Measurements from ENCODE around the gene PLA2G6.

PLA2G6 gene

GRCh38 chr22:38226853-38227649, 45.4 kb upstream of the PLA2G6 start:
- Histone ChIP-seq H3K9me3 (no peaks in the 10 kb centered on the region), H3K27ac (peak overlapping the region; percentile 8 to 67), H3K4me3 (no peak overlapping the region), H3K27me3 (no peaks in the 10 kb centered on the region), H3K4me1 (peaks cover 0 to 57% (median 8%) of the 10 kb centered on the region in 4 donors), H3K36me3 (peaks cover 48 to 83% (median 79%) of the 10 kb centered on the region in 3 donors)
- DNase-seq = no peak
- intact Hi-C loops (cut with DNase I; ENCODE audit: low total_unique reads) = no loop called here
- no peak for TF ChIP-seq CTCF (IDR thresholded peaks at IDR 0.05)

GRCh38 chr22:38223289-38223960, 41.8 kb upstream of the PLA2G6 start:
- Histone ChIP-seq H3K9me3 (no peaks in the 10 kb centered on the region), H3K27me3 (no peaks in the 10 kb centered on the region), H3K4me1 (peaks cover 6 to 65% (median 29%) of the 10 kb centered on the region in 4 donors), H3K27ac (peak overlapping the region; percentile 6 to 22), H3K36me3 (peaks cover 35 to 78% (median 64%) of the 10 kb centered on the region in 3 donors), H3K4me3 (no peak overlapping the region)
- intact Hi-C loops (cut with DNase I; ENCODE audit: low total_unique reads) = no loop called here
- DNase-seq = no peak
- no peak for TF ChIP-seq CTCF (IDR thresholded peaks at IDR 0.05)

- peak overlapping the region; percentile 6 to 22 for H3K27ac ChIP-seq
- intact Hi-C loops (cut with DNase I; ENCODE audit: low total_unique reads) = no loop called here
- no peak for DNase-seq
- H3K9me3 ChIP-seq = no peaks in the 10 kb centered on the region
- peaks cover 10 to 65% (median 34%) of the 10 kb centered on the region in 4 donors for H3K4me1 ChIP-seq
- no peak for TF ChIP-seq CTCF (IDR thresholded peaks at IDR 0.05)
- peaks cover 30 to 71% (median 59%) of the 10 kb centered on the region in 3 donors for H3K36me3 ChIP-seq
- H3K27me3 ChIP-seq = no peaks in the 10 kb centered on the region
- H3K4me3 ChIP-seq = no peak overlapping the region
These were observed 41.1 kb upstream of the PLA2G6 start for GRCh38 chr22:38222797-38223119.

GRCh38 chr22:38221908-38222796, 40.5 kb upstream of the PLA2G6 start:
- Histone ChIP-seq H3K27ac (peak overlapping the region; percentile 6 to 50), H3K9me3 (no peaks in the 10 kb centered on the region), H3K4me3 (no peak overlapping the region), H3K36me3 (peaks cover 24 to 65% (median 53%) of the 10 kb centered on the region in 3 donors), H3K4me1 (peaks cover 10 to 60% (median 35%) of the 10 kb centered on the region in 4 donors), H3K27me3 (no peaks in the 10 kb centered on the region)
- TF ChIP-seq CTCF (IDR thresholded peaks at IDR 0.05) = no peak
- intact Hi-C loops (cut with DNase I; ENCODE audit: low total_unique reads) = no loop called here
- DNase-seq = no peak

- TF ChIP-seq CTCF (IDR thresholded peaks at IDR 0.05) = no peak
- DNase-seq = no peak
- intact Hi-C loops (cut with DNase I; ENCODE audit: low total_unique reads) = no loop called here
- H3K9me3 ChIP-seq = no peaks in the 10 kb centered on the region
- peaks cover 16 to 62% (median 46%) of the 10 kb centered on the region in 3 donors for H3K36me3 ChIP-seq
- H3K4me1 ChIP-seq = peaks cover 10 to 52% (median 35%) of the 10 kb centered on the region in 4 donors
- H3K27ac ChIP-seq = peak overlapping the region; percentile 86 to 92
- no peaks in the 10 kb centered on the region for H3K27me3 ChIP-seq
- H3K4me3 ChIP-seq = no peak overlapping the region
These were observed 39.8 kb upstream of the PLA2G6 start for GRCh38 chr22:38221407-38221806.
